HG03025 (cell line): ENCODE data around the gene SCCPDH.
"Not testable (repeated sequence)": the region's sequence is repeated elsewhere in the genome, so short reads cannot be mapped to it uniquely, and the experiment has no call there.

Source experiments
- ATAC-seq: cut with Tn5 transposase; IDR thresholded peaks from one replicate; pipeline ENCODE4 v1.9.1; 2021; ENCODE audit warnings: mild to moderate bottlenecking, moderate library complexity; ENCODE audit not compliant: unreplicated experiment, low FRiP score

Gene SCCPDH

GRCh38 chr1:246703581-246703980 lies 20.6 kb upstream of the SCCPDH start:
- no peak for ATAC-seq

DNA sequence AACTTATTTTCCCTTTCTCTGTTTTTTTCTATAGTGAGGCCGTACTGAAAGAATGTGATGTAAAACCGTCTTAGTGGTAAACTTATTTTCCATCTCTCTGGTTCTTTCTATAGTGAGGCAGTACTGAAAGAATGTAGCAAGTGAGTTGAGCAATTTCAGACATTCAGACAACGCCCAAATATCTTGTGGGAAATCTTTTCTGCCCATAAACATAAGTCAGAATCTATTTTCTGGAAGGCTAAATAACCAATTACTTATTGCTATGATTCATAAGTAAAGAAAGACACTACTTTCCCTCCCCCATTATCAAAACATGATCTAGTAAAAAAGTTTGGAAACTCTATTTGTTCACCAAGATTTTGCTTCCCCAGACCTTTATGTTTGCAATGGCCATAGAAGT lies 18.8 kb upstream of the SCCPDH start:
- no peak for ATAC-seq

- no peak for ATAC-seq
These were observed 16.0 kb upstream of the SCCPDH start for GRCh38 chr1:246708166-246708565.

DNA sequence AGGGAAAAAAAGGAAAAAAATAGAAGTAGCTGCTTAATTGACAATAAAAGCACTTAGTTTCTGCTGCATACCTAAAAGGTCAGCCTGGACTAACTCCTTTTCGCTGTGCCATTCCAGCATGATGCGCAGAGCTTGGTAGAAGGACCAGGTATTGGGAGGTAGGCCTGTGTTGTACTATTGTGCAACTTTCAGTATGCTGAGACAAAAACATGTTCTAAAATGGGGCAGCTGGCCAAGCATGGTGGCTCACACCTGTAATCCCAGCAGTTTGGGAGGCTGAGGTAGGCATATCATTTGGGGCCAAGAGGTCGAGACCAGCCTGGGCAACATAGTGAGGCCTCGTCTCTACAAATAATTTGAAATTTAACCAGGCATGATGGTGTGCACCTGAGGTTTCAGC lies 15.0 kb upstream of the SCCPDH start:
- ATAC-seq: no peak

DNA sequence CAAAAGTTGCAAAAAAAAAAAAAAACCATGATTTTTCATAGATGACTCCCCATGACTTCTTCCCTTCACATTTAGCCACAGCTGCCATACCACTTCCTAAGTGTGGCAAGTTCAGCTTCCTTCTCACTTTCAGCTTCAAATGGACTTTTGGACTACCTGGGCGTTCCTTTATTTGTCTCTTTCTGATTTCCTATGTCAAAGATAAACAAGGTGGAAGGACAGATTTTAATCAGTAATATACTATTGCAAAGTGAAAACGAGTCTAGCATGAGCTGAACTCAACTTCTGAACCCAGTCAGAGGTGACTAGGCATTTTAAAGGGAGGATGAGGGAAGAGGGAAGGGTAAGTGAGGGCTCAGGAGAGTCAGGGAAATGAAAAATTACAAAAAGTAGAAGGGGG lies 14.4 kb upstream of the SCCPDH start:
- ATAC-seq: no peak

DNA sequence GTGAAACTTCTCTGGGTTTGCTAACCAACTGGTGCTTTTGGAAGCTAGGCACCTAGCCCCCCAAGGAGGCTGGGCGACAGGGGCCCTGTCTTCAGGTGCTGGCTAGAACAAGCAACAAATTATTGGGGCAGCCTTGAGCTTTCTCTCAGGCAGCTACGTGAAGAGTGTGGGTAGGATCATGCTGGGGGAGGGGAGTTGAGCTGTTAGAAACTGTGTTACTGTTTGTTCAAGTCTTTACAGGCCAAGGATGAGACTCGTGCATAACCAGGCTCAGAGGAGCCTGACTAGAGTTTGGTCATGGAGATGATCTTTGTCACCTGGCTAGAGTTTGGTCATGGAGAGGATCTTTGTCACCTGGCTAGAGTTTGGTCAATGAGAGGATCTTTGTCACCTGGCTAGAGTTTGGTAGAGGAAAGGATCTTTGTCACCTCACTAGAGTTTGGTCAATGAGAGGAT lies 12.6 kb upstream of the SCCPDH start:
- no peak for ATAC-seq

- ATAC-seq: not testable (repeated sequence)
These were observed 11.8 kb upstream of the SCCPDH start for GRCh38 chr1:246712428-246712827.

DNA sequence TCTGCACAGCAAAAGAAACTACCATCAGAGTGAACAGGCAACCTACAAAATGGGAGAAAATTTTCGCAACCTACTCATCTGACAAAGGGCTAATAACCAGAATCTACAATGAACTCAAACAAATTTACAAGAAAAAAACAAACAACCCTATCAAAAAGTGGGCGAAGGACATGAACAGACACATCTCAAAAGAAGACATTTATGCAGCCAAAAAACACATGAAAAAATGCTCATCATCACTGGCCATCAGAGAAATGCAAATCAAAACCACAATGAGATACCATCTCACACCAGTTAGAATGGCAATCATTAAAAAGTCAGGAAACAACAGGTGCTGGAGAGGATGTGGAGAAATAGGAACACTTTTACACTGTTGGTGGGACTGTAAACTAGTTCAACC lies 4.8 kb upstream of the SCCPDH start:
- not testable (repeated sequence) for ATAC-seq

GRCh38 chr1:246720814-246721213 lies 3.4 kb upstream of the SCCPDH start:
- not testable (repeated sequence) for ATAC-seq

DNA sequence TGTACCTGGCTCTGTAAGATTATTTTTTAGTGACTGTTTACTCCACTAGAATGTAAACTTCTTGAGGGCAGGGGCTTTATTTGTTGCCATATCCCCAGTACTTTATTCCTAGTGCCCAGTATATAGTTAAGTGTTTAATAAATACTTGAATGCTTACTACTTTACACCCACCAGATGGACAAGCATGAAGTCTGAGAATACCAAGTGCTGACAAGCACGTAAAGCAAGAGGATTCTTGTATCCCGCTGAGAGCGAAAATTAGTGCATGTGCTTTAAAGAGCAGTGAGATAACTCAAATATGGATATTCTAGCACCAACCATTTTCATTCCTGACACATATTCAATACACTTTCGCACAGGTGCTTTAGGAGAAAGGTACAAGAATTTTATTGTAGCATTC lies 1.5 kb upstream of the SCCPDH start:
- no peak for ATAC-seq

DNA sequence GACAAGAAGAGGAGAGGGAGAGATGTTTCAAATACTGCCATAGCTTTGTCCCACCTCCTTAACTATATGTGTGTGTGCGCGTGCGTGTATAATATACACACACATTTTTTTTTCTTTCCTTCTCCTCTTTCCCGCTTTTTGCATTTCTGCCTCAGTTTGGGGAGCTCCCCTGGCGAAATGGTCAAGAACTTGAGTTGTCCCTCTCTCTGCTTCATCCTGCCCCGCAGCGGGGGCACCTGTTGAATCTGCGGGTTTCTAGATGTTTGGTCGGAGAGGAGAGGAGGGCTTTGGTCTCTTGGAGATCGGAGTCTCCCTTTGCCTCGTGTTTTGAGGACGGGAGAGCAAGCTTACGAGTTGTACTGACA lies 504 bp downstream of the SCCPDH start:
- ATAC-seq: peak; percentile 33

DNA sequence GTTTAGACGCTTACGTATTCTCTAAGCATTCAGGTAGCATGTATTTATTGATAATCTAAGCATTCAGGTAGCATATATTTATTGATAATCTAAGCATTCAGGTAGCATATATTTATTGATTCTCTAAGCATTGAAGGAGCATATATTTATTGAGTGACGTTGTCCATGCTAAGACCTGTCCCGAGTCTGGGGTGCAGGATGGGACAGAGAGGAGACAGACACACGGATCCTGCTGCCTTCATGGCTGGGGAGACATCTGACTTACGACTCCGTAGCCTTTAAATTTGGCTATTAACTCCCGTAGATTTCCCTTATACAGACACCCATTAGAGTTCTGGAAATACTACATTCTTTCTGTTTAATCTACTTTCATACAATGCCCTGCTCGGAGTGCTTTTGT lies 982 bp downstream of the SCCPDH start:
- ATAC-seq: no peak

DNA sequence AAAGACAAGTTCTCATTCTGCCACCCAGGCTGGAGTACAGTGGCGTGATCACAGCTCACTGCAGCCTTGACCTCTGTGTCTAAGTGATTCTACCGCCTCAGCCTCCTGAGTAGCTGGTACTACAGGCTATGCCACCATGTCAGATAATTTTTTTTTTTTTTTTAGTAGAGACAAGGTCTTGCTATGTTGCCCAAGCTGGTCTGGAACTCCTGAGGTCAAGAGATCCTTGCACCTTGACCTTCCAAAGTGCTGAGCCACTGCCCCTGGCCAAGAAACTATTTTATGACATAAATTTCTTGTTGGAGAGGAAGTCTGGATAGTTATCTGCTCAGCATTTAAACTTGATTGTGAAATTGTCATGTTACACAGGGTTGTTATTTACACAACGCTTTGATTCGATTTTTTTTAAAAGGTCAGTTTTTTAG lies 2.1 kb downstream of the SCCPDH start:
- no peak for ATAC-seq

DNA sequence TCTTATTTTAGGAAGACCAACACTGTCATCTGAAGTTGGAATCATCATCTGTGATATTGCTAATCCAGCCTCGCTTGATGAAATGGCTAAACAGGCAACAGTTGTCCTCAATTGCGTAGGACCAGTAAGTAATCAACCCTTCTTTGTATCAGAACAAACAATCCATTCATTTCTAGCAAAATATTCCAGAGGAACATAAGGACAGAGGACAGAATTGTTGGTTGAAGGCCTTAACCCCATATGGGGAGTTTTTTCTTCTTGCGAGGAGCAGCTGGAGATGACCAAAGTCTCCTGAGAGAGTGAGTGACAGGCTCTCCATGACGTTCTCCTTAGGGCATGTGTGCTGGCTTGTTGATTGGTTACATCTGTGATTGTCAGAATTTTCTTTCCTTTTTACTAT lies 2.7 kb downstream of the SCCPDH start:
- ATAC-seq: no peak

- no peak for ATAC-seq
These were observed 3.4 kb downstream of the SCCPDH start for GRCh38 chr1:246727594-246727993.

GRCh38 chr1:246728311-246728710 lies 4.1 kb downstream of the SCCPDH start:
- ATAC-seq: no peak

DNA sequence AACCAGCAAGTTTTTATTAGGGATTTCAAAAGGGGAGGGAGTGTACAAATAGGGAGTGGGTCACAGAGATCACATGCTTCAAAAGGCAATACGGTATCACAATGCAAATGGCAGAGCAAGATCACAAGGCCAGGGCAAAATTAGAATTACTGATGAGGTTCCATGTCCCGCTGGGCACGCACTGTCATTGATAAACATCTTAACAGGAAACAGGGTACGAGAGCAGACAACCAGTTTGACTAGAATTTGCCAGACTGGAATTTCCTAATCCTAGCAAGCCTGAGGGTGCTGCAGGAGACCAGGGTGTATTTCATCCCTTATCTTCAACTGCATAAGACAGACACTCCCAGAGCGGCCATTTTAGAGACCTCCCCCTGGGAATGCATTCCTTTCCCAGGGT lies 4.8 kb downstream of the SCCPDH start:
- not testable (repeated sequence) for ATAC-seq

DNA sequence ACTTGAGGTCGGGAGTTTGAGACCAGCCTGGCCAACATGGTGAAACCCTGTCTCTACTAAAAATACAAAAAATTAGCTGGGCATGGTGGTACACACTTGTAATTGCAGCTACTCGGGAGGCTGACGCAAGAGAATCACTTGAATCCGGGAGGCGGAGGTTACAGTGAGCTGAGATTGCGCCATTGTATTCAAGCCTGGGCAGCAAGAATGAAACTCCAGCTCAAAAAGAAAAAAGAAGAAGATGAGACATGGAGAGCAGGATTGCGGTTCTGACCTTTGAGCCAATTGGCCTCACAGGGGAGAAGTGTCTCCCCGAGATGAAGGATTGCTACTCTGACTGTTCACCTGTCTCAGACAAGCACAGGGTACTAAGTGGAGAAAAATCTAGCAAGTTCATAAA lies 6.6 kb downstream of the SCCPDH start:
- ATAC-seq: no peak

- not testable (repeated sequence) for ATAC-seq
These were observed 7.7 kb downstream of the SCCPDH start for GRCh38 chr1:246731873-246732272.

DNA sequence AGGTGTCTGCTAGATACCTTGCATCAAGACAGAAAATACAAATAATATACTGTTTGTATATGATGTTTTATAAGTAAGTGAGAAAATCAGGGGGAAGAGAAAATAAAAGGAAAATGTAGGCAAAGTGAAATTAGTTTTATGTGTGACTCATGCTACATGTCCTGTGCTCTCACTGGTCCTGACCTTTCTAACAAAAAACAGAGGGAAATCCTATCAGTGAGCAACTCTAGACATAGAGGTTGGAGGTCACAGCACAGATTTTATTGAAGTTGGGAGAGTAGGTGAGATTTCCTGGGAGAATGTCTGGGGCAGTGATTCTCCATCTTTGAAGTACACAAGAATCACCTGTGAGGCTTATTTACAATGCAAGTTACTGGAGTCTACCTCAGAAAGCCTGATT lies 9.5 kb downstream of the SCCPDH start:
- ATAC-seq: no peak

DNA sequence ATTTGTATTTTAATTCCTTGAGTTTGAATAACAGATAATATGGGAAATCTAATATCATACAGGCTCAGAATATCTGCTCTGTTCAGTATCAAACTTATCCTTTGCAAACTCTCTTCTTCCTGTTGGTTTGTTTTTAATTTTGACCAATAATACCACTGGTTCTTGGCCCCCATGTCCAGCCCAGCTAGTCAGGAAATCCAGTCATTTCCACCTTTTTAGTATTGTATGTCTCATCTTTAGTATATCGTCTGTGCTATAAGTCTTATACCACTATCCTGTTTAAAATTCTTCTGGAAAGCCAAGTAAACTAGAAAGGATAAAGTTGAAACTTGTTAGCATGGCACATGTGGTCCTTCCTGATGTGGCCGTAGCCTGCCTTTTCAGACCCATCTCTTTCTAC lies 10.7 kb downstream of the SCCPDH start:
- no peak for ATAC-seq

DNA sequence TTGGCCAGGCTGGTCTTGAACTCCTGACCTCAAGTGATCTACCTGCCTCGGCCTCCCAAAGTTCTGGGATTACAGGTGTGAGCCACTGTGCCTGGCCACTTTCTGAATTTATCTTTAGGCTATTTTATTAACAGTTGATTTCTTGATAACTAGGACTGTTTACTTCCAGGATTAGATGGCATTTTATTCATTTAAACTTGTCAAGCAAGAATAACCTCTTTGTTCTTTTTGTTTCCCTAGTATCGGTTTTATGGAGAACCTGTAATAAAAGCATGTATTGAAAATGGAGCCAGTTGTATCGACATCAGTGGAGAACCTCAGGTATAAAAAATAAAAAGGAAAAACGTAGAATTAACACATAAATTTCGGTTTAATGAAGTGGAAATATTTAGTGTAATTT lies 11.5 kb downstream of the SCCPDH start:
- ATAC-seq: no peak

DNA sequence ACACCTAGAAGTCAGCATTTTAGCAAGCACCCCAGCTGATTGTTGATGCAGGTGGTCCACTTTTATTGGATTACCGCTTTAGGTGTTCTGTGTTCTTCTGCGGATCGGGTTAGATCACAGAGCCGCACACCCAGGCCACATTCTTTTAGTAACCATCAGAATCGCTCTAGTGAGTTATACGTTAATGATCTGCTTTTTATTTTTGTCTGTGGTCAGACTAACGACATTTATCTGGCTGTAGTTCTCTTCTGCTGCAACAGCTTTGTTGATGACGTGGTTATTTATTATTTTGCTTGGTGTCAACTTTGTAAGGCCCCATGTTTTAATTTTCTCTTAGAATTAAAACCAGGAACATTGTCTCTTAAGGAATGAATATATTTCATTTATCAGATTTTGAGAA lies 18.2 kb downstream of the SCCPDH start:
- no peak for ATAC-seq
